GM18505 (cell line): ENCODE data around the gene UTS2R.
"Not testable (repeated sequence)": the region's sequence is repeated elsewhere in the genome, so short reads cannot be mapped to it uniquely, and the experiment has no call there.

Experiments used
- ATAC-seq: cut with Tn5 transposase; IDR thresholded peaks from one replicate; pipeline ENCODE4 v1.9.1; 2021; ENCODE audit not compliant: unreplicated experiment
- POLR2A ChIP-seq: IDR thresholded peaks from 4 replicates; pipeline ENCODE4 v1.6.1; 2011; ENCODE audit warnings: borderline replicate concordance; ENCODE audit not compliant: insufficient read depth, insufficient read length; ENCODE audit errors: extremely low read depth

The UTS2R gene

GRCh38 chr17:82380860-82381702 lies 9.5 kb downstream of the UTS2R start:
- no peak for TF ChIP-seq POLR2A
- ATAC-seq: no peak

- not testable (repeated sequence) for ATAC-seq
Measured at GRCh38 chr17:82381703-82382009, 10.1 kb downstream of the UTS2R start.

GRCh38 chr17:82382220-82382932 lies 10.8 kb downstream of the UTS2R start:
- ATAC-seq: not testable (repeated sequence)

GRCh38 chr17:82382933-82383255 lies 11.3 kb downstream of the UTS2R start:
- no peak for ATAC-seq

GRCh38 chr17:82383411-82383810 lies 11.8 kb downstream of the UTS2R start:
- no peak for TF ChIP-seq POLR2A
- ATAC-seq: no peak

More at GRCh38 chr17:82382933-82383255, 11.3 kb downstream of the UTS2R start:
- no peak for TF ChIP-seq POLR2A

- no peak for ATAC-seq
- TF ChIP-seq POLR2A: no peak
Measured at GRCh38 chr17:82384051-82384729, 12.6 kb downstream of the UTS2R start.

- no peak for ATAC-seq
- TF ChIP-seq POLR2A: no peak
Measured at GRCh38 chr17:82384730-82385481, 13.3 kb downstream of the UTS2R start.

- ATAC-seq: no peak
- no peak for TF ChIP-seq POLR2A
Measured at GRCh38 chr17:82385559-82386254, 14.1 kb downstream of the UTS2R start.

- ATAC-seq: no peak
- no peak for TF ChIP-seq POLR2A
Measured at GRCh38 chr17:82386255-82386831, 14.8 kb downstream of the UTS2R start.

GRCh38 chr17:82386881-82387704 lies 15.5 kb downstream of the UTS2R start:
- no peak for ATAC-seq
- no peak for TF ChIP-seq POLR2A

- no peak for TF ChIP-seq POLR2A
Measured at GRCh38 chr17:82387705-82388106, 16.1 kb downstream of the UTS2R start.

More at GRCh38 chr17:82387705-82388106, 16.1 kb downstream of the UTS2R start:
- no peak for ATAC-seq
